Inferior parietal cortex (tissue), 1 donor: ENCODE measurements around the gene GRIN3B.
"Not testable (repeated sequence)": the region's sequence is repeated elsewhere in the genome, so short reads cannot be mapped to it uniquely, and the experiment has no call there.

Experiments used
- DNase-seq: peaks from one replicate; pipeline ENCODE4 v3.0.0-alpha.2; 2016; ENCODE audit errors: extremely low spot score

The GRIN3B gene

DNA sequence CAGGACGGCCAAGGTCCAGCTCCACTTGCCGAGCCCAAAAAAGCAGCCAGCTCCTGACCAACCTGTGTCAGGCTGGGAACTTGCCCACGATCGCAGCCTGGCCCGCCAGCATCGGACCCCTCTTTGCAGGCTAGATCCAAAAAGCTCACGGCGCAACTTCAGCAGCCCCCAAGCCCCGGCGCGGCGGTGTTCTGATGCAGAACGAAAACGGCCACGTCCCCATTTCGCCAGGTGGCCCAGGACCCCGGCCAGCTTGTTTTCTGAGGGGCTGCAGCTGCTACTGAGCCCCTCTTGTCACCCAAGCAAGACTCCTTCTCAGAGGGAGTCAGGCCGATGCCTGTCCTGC, 19.4 kb downstream of the GRIN3B start:
- no peak for DNase-seq

DNA sequence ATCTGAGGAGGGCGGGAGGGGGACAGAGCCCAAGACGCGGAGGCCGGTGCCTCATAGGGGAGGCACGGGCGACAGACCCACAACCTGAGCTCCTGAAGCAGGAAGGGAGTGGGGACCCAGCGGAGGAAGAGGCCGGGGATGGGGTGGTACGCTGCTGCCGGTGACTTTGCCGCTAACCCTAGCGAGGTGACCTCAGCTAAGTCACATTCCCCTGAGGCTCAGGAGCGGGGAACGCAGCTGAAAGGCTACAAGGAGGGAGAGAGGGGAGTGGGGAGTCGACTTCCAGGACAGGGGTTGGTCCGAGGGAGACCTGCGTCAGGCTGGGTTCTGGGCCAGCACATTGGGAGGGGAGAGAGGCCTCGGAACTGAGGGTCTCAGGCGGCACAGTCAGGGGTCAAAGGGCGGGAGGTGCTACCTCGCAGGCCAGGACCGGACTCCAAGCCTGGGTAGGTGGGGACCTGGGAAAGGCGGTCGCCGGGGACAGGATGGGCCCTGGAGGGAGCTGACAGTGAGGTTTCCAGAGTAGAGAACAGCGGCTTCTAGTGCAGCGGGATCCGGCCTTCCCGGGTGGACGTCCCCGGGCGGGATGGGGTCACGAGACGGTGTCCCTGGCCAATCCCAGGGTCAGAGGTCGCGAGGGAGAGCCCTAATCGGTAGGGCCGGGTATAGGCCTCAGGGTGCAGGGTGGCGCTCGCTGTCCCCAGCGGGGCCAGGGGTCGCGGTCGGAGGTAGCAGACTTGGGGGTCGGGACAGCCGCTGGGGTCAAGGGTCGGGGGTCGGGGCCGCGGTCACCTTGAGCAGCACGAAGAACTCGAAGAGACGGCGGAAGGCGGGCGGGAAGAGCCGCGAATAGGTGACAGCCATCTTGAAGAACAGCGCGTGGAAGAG, 20.0 kb downstream of the GRIN3B start:
- DNase-seq: no peak

DNA sequence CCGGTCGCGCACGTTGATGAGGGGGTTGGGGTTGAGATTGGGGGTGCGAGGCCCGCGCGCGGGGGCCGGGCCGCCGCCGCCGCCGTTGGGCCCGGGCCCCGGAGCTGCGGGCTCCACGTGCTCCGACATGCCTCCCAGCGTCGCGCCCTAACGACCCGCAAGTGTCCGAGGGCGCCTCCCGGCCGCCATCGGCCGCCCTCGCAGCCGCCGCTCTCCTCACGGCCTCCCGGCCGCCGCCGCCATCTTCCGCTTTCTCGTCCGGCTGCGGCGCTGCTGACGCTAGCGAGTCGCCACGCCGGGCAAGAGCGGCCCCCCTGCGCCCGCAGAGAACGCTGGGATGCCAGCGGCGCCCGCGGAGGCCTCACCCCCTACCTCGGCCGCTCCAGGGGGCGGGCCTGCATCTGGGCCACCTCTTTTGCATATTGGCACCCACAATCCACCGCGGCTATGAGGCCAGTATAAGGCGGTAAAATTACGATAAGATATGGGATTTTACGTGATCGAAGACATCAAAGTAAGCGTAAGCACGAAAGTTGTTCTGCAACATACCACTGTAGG, 20.7 kb downstream of the GRIN3B start, which contains the start of gene TMEM259:
TSS of gene TMEM259 (minus strand) at position 256 of the 558 bp plus-strand sequence. CDS start at position 129, 127 bp downstream.
- DNase-seq: peak; percentile 98

DNA sequence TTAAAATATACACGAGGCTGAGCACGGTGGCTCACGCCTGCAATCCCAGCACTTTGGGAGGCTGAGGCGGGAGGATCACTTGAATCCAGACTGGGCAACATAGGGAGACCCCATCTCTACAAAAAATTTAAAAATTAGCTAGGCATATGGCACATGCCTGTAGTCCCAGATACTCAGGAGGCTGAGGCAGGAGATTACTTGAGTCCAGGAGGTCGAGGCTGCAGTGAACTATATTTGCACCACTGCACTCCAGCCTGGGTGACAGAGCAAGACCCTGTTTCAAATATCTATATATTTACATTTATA, 23.6 kb downstream of the GRIN3B start:
- not testable (repeated sequence) for DNase-seq

DNA sequence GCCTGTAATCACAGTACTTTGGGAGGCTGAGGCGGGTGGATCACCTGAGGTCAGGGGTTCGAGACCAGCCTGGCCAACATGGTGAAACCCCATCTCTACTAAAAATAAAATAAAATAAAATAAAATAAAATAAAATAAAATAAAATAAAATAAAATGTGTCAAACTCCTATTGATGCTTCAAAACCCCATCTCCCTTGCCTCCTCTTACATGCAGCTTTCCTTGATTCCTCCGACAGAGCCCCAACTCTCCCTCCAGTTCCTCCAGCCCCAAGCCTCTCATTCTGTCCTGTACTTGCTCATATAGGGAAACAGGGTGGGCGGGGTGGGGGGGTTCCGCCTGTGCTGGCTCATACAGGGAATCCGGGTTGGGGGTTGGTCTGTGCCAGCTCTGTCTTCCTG, 24.9 kb downstream of the GRIN3B start:
- DNase-seq: not testable (repeated sequence)

DNA sequence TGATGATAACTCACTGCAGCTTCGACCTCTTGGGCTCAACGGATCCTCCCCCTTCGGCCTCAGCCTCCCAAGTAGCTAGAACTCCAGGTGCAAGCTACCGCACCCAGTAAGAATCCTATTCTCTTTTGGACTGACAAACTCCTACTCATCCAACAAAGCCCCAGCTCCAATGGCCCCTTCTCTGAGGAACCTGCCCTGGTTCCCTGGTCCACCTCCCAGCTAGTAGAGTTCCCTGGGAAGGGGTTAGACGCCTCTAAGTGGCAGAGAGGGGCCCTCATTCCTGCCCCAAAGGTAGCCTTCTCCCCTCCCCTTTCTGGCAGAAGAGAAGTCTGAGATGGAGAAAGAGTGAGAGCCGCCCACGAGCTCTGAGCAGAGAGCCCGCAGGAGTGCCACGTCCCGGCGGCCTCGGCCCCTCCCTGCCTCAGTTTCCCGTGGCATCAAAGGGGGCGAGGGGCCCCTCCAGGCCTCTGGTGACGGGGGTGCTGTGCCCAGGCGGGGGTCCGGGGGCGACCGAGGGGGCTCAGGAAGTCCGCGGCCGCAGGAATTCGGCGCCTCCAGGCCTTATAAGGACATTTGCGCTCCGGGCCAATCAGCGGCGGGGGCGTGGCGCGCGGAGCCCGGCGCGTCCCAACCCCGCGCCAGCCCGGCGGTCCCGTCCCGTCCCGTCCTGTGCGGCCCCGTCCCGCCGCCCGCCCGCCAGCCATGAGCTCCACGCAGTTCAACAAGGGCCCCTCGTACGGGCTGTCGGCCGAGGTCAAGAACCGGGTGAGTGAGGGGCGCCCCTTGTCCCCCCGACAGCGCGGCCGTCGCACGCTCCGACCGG, 26.0 kb downstream of the GRIN3B start, which contains the start of gene CNN2:
TSS of gene CNN2 (plus strand) at position 649 of the 823 bp plus-strand sequence. CDS start at position 703, 54 bp downstream.
- DNase-seq: no peak

DNA sequence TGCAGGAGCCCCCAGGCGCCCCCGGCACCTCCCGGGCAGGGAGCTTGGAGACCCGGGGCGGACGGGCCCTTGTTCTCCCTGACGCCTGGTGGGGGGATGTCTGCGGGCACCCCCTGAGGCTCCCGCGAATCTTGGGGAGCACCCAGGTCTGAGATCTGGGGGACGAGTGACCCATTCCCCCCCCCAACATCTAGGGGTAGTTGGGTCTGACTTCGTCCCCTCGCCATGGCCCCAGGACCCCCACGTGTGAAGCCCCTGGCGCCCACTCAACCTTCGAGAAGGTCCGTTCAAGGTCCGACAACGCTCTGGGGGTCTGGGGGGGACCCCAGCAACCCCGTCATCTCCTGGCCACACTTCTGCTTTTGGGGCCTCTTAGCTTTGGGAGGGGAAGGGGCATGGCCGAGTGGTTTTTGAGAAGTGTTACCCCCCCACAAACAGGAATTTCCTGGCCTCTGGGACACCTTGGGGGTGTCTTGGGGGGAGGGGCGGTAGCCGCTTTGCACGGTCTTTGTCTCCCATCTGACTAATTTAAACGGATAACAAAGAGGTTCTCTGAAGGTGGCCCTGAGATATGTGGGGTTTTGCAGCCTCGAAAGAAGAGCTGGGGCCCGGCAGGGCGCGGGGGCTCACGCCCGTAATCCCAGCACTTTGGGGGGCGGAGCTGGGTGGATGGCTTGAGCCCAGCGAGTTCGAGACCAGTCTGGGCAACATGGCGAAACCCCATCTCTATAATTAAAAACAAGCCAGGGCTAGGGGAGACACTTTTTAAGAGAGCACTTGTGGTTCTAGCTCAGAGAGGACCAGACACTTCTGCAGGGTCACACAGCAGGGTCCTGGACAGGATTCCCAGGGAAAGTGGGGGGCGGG, 26.8 kb downstream of the GRIN3B start:
- DNase-seq: no peak

DNA sequence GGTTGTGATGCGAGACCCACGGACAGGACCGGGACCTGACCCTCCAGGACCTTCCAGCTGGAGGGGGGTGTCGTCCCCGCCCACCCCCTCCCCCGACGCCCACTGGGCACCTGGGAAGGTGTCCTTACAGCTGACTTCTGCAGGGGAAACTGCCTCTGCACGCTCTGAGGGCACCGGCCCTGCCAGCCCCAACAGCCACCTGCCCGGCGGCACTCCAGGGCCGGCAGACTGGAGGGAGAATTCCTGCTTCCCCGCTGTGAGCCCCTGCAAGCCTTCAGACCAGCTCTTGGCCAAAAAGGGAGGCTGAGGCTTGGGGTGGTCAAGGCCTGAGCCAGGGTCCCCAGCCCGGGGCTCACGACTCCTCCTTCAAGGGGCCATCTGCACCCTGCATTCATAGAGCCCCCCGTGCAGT, 27.4 kb downstream of the GRIN3B start:
- DNase-seq: no peak

DNA sequence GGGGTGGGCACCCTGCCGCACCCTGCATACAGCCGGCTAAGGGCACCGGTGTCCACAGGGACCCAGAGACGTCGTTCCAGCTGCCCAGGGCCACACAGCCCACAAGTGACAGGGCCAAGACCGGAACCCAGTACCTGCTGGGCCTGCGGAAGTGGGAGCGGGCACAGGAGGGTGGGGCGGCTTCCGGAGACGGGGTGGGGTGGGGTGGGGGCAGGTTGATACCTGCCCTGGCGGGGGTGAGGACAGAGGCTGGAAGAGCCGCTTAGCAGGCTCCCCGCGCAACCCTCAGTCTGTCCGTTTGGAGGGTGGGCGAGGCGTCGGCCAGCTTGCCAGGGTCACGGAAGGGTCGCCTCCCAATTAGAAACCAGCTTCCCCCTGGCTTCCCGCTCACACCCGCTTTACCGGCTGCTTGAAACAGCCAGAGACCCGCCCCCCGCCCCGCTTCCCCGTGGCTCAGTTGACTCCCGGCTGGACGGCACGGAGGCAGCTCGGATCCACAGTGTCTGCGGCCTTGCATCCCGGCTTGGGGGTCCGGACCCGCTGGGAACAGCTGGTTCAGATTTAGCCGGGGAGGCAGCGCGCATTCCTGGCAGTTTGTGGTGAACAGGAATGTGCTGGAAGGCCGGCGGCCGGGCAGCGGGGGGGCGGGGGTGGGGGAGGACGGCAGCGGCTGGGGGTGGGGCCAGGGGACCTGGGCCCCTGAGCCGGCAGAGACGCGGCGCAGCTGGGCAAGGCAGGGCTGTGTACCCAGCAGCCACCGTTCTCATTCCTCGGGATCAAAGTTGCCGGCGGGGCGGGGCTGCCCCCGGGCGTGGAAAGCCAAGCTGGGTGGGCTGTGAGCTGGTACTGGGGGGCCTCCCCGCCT, 28.1 kb downstream of the GRIN3B start:
- DNase-seq: no peak

DNA sequence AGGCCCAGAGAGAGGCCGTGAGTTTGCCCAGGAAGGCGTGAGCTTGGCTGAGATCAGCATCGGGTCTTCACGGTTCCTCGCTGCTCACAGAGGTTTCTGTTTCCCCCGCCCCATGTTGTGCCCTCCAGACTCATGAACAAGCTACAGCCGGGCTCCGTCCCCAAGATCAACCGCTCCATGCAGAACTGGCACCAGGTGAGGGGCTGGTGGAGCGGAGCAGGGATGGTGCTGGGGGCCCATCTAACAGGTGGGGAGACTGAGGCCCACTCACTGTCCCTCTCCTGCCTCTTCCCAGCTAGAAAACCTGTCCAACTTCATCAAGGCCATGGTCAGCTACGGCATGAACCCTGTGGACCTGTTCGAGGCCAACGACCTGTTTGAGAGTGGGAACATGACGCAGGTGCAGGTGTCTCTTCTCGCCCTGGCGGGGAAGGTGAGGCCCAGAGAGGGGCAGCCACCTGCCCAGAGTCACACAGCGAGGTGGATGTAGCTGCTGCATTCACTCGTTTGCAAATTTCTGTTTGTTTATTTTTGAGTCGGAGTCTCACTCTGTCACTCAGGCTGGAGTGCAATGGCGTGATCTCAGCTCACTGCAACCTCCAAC, 32.1 kb downstream of the GRIN3B start:
- DNase-seq: no peak

DNA sequence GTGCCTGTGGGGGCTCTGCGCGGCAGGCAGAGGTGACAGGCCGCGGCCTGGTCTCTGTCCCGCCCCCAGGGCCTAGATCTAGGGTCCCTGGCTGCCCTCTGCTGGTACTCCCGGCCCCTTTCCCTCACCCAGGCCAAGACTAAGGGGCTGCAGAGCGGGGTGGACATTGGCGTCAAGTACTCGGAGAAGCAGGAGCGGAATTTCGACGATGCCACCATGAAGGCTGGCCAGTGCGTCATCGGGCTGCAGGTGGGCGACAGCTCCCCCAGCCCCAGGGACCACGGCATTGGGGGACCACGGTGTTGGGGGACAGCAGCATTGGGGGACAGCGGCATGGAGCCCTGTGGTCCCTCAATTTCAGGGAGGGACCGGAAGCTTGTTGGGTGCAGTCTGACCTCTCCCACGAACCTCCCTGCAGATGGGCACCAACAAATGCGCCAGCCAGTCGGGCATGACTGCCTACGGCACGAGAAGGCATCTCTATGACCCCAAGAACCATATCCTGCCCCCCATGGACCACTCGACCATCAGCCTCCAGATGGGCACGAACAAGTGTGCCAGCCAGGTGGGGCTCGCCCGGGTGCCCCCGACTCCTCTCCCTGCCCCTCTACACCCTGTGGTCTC, 35.9 kb downstream of the GRIN3B start:
- no peak for DNase-seq

DNA sequence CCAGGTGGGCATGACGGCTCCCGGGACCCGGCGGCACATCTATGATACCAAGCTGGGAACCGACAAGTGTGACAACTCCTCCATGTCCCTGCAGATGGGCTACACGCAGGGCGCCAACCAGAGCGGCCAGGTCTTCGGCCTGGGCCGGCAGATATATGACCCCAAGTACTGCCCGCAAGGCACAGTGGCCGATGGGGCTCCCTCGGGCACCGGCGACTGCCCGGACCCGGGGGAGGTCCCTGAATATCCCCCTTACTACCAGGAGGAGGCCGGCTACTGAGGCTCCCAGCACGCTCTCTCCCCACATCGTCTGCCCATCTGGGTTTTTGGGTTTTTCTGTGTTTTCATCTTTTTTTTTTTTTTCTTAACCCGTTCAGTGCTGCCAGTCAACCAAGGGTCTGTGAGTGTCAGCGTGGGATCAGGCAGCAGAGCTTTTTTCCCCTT, 37.4 kb downstream of the GRIN3B start:
- DNase-seq: no peak

DNA sequence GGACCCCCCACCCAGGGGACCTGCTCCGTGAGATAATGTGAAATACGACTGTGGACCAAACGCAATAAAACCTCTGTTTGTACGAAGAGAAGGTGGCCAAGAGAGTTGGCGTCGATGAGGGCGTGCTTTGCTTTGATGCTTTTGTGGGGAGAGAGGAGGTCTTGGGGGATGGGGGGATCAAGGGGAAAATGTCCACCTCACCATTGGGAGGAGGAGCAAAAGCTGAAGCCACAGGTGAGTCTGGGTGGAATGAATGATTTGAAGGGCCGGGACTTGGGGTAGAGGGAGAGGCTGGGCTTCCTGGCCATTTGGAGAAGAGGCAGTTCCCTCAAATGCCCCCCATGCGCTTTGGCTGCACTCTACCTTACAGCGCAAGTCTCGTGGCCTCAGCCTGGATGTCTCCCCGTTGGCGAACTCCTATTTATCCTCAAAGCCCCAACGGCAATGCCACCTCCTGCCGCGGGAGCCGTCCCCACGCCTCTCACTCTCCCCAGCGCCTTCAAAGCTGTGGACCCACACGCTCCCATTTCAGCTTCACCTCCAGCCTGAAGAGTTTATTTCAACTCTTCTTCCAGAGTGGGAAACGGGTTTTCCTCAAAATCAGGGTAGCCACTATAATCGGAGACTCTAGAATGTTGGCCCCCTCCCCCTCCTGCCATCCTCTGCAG, 38.9 kb downstream of the GRIN3B start:
- DNase-seq: no peak

DNA sequence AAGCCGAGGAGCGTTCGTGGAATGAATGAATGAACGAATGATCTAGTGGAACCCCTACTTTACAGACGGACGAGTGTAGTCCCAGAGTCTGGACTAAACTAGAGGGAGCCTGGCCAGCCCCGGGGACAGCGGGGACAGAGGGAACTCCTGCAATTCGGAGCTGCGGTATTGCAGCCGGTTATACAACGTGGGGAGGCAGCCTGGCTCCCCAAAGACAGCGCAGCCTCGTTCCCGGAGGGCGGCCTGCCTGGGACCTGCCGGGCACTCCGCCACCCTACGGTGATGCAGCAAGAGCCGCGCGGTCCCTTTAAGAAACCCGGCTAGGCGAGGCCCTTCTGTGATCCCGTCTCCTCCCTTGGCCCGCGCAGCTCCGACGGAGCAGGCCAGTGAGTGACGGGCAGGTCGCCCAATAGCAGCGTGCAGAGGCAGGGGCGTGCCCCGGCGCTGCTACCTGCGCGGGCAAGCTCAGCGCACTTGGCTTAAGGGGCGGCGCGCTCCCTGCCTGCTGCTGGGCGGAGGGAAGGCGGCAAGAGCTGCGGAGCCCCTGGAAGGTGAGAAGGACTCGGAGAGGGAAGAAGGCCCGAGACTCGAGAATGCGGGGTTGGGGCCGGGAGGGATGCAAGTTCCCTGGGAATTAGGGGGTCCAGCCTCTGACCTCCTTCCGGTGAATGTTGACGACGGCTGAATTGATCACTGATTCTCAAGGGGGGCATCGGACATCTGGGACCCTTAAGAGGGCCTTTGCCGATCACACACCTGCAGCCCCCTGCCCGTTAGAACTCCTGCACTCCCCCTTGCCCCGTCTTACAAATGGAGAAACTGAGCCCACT, 39.6 kb downstream of the GRIN3B start, which contains the start of gene ABCA7:
TSS of gene ABCA7 (plus strand) at position 462 of the 830 bp plus-strand sequence. CDS start 1,255 bp downstream, outside the sequence.
- DNase-seq: peak; percentile 97

DNA sequence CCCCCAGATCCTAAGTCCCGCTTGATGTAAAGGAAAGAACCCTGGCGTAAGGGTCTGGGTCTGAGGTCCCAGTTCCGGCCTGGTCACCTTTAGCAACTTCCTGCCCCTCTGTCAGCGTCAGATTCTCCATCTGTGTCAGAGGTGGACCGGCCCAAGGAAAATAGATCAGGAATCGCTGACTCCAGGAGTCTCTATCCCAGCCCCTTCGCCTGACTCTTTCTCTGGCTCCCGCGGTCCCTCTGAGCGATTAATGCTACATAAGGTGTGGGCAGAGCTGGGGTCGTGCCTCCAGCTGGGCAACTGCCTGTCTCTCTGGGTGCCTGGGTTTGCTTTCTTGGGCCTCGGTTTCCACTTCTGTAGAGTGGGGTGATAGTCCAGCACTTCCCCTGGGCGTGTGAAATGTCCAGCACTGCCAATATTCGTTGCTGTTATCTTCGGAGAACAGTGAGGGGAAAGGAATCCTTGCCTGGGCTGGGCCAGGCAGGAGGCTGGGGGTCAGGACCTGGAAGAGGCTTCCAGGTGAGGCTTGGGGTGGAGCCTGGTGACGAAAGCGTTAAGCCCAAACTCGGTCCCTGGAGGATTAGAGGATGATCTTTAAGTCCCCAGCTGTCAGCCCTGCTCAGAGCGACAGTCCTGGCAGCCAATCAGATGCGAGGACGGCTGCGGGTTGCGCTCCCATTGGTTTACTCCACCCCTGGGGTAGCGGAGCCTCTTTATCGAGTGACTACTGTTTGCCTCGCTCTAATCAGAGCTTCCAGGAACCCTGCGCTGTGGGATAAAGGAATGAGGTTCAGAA, 40.5 kb downstream of the GRIN3B start:
- DNase-seq: peak; percentile 94

DNA sequence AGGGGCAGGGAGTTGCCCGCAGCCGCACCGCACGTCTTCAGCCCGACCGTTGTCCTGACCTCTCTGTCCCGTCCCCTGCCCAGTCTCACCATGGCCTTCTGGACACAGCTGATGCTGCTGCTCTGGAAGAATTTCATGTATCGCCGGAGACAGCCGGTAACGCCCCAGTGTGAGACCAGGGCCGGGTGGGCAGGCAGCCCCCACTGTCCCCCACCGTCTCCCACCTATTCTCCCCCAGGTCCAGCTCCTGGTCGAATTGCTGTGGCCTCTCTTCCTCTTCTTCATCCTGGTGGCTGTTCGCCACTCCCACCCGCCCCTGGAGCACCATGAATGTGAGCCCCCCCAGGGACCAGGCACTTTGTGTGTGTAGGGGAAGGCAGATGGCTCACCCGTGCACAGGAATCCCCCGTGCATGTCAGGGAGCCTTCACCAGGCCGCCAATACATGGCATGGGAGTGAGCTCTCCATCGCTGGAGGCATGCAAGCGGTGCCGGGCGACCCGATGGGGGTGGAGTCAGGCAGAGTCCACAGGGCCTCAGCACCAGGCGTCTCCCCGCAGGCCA, 41.1 kb downstream of the GRIN3B start:
- no peak for DNase-seq
